GM04503 (cell line): ENCODE results near the gene CCDC187.

Source experiments
- DNase-seq: peaks from one replicate; pipeline ENCODE4 v3.0.0-alpha.2; 2012; ENCODE audit warnings: low read depth

Gene CCDC187

DNA sequence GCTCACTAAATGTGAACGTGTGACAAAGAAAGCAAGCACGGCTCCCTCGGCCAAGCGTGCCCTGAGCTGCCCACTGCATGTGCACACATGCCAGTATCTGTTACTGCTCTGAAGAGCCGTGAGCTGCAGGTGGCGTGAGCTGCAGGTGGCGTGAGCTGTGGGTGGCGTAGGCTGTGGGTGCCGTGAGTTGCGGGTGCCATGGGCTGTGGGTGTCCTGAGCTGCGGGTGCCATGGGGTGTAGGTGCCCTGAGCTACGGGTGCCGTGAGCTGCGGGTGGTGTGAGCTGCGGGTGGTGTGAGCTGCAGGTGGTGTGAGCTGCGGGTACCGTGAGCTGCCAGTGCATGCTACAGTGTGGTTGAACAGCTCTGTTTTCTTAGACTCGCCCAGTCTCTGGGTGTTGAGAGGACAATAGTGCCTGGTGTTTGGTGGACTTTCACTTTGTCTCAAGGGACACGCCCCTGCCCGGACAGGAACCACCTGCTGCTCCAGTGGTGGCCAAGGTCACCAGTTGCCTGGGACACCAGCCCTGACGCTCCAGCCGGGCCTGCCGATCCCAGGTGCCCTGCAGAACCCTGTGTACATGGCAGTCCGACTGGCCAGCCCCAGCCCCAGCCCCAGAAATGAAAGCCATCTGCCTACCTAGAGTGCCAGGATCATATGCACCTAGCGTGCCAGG lies 6.7 kb downstream of the CCDC187 start:
- DNase-seq: no peak

DNA sequence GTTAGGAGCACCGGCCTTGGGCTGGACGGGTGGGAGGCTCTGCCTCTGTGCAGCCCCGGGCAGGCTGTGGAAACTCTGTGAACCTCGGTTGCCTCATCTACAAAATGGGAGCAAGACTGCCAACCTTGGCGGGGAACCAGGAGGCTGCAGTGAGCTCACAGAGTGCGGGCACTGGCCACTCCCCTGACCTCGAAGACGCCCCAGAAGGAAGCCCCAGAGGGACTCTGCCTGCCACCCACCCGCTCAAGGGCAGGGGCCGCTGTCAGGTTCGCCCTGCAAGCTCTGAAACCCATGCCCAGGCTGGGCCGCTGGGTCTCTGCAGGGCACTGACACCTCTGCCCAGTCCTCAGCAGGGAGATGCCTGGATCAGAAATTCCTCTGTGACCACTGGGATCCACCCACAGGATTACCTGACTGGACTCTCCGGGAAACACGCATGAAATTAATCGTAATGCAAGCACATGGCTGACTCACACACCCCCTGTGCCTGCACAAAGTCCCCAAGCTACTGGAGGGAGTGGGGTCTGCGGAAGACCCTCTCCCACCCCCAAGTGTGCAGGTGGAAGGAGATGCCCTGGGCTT lies 7.4 kb downstream of the CCDC187 start:
- DNase-seq: no peak

DNA sequence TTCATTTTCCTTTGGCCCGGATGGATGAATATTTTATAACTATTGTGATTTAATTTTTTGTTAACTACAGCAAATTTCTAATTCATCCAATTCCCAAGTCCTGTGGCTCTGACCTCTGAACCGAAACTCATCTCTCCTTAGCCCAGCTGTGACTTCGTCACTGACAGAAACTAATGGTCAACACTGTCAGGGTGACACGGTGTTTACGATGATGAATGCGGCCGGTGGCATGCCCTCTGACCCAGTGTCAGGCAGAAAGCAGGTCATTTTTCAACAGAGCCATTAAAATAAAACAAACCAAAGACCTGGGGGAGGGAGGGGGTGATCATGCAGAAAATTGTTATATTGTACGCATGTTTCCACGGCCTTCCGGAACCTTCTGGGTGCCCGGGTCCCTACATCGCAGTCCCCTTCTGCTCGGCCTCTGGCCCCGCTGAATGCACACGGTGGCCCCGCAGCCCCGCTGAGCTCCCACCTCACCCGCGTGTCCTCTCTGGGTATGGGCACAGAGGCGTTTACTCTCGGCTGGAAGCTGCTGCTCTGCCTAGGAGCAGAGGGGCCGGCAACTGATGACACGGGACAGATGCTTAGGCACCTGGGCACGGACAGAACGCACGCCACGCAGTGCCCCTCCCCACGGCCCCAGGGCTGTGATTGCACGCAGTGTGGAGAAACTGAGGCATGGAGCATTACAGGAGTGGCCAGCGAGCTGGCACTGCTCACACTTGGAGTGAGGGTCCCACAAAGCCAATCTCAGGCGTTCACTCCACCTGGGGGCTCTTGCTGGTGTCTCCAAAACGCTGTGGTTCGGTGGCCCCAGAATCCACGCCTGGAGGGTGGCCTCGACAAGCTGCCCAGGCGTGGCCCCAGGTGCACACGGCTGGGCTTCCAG lies 8.1 kb downstream of the CCDC187 start:
- no peak for DNase-seq

DNA sequence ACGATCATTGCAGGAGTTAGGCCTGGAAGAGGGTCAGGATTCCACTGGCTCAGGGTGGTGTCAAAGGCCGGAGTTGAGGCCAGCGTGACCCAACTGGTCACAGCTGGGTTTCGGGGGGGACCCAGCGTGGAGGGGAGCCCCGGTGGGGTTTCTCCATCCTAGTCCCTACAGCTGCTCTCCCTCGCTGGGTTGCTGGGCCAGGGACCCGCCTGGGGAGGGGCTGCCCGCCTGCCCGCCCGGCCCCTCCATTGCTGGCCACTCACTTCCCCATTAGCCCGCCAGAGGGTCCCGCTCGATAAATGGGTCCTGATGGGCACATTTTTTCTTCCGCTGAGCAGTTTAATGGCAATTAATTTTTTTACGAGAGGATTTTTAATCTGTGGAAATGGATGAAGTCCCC lies 8.8 kb downstream of the CCDC187 start:
- no peak for DNase-seq

- no peak for DNase-seq
Observed at GRCh38 chr9:136294437-136294836, 9.5 kb downstream of the CCDC187 start.

- no peak for DNase-seq
Observed at GRCh38 chr9:136293476-136294077, 10.3 kb downstream of the CCDC187 start.

GRCh38 chr9:136292591-136293448 lies 11.1 kb downstream of the CCDC187 start:
- DNase-seq: no peak

- no peak for DNase-seq
Observed at GRCh38 chr9:136292026-136292538, 11.8 kb downstream of the CCDC187 start.

GRCh38 chr9:136291306-136292025 lies 12.4 kb downstream of the CCDC187 start:
- DNase-seq: no peak

- DNase-seq: no peak
Observed at GRCh38 chr9:136290508-136291000, 13.3 kb downstream of the CCDC187 start.

GRCh38 chr9:136289651-136290507 lies 14.0 kb downstream of the CCDC187 start:
- DNase-seq: no peak

DNA sequence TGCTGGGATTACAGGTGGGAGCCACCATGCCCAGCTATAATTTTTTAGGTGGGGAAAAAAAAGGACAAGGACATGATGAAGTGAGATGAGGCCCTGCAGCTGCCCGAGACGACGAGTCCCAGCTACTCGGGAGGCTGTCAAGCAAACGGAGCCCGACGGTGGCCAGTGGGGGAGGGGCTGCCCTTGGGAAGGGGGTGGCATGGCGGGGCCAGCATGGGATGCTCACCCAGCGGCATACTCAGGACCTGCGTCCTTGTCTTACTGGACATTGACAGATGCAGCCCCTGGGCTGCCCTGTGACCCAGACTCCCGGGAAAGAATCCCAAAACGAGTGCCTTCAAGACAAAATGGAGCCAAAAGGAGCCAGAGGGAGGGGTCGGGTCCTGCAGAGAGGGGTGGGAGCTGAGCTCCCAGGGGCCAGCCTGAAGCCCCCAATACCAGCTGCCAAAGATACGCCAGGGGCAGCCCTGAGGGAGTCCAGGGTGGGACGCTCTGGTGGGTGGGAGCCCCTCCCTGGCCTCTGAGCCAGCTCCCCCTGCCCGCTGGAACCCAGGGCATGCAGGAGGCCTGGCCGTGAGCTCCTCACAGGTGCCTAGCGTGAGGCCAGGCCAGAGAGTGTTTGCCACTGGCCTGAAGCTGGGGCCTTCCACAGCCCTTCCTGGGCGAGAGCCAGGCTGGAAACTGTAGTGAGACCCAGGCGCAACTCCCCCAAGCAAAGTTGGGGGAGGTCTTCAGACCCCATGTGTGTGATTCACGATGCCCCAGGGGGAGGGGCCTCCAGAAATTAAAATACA lies 15.7 kb downstream of the CCDC187 start:
- no peak for DNase-seq

- no peak for DNase-seq
Observed at GRCh38 chr9:136286987-136287379, 16.9 kb downstream of the CCDC187 start.

- no peak for DNase-seq
Observed at GRCh38 chr9:136286359-136286986, 17.4 kb downstream of the CCDC187 start.

- no peak for DNase-seq
Observed at GRCh38 chr9:136285501-136286358, 18.2 kb downstream of the CCDC187 start.

GRCh38 chr9:136284951-136285350 lies 18.9 kb downstream of the CCDC187 start:
- no peak for DNase-seq

GRCh38 chr9:136284311-136284710 lies 19.6 kb downstream of the CCDC187 start:
- no peak for DNase-seq
